T-helper 17 cell (primary cell): Measurements from ENCODE around the gene SH3RF1. TPM values are rescaled to one million over a fixed set of nuclear protein-coding genes. Genes with fewer than 3 reads are reported as not detected.
"Not testable (repeated sequence)": the region's sequence is repeated elsewhere in the genome, so short reads cannot be mapped to it uniquely, and the experiment has no call there.

Source experiments
- ATAC-seq: fragments of 150-1000 bp; cut with Tn5 transposase; 2 replicates; pipeline ENCODE4 v1.10.0; 2021; ENCODE audit warnings: mild to moderate bottlenecking, moderate library complexity
- DNase-seq, 3 donors: peaks; one replicate each; pipeline versions ENCODE4 v3.0.0 to v3.0.0-alpha.2; 2020 to 2021
- H3K9me3 ChIP-seq: one replicate; pipeline ENCODE4 v1.7.0; 2013; ENCODE audit warnings: low read length, mild to moderate bottlenecking; ENCODE audit not compliant: control insufficient read depth, poor library complexity, severe bottlenecking
- H3K27ac Mint-ChIP-seq: one replicate; pipeline ENCODE4 v1.8.0; 2022; ENCODE audit warnings: mild to moderate bottlenecking, moderate library complexity, mixed read lengths
- H3K27me3 Mint-ChIP-seq: one replicate; pipeline ENCODE4 v1.8.0; 2022; ENCODE audit warnings: mixed read lengths
- H3K36me3 Mint-ChIP-seq: one replicate; pipeline ENCODE4 v1.8.0; 2022; ENCODE audit warnings: low read depth, mixed read lengths
- H3K4me1 Mint-ChIP-seq: one replicate; pipeline ENCODE4 v1.8.0; 2022; ENCODE audit warnings: mild to moderate bottlenecking, mixed read lengths
- H3K4me3 Mint-ChIP-seq: one replicate; pipeline ENCODE4 v1.8.0; 2022; ENCODE audit warnings: mild to moderate bottlenecking, moderate library complexity, mixed read lengths
- total RNA-seq, 4 donors: library from RNA in 2 of 4; stranded (reverse) in 2 of 4; gene quantifications; one replicate each; pipeline ENCODE4 v1.2.3 and lab custom pipeline; 2022 to 2026

Gene SH3RF1
- total RNA-seq, 2 donors from 2014 or later = 0.16 to 0.42 TPM

DNA sequence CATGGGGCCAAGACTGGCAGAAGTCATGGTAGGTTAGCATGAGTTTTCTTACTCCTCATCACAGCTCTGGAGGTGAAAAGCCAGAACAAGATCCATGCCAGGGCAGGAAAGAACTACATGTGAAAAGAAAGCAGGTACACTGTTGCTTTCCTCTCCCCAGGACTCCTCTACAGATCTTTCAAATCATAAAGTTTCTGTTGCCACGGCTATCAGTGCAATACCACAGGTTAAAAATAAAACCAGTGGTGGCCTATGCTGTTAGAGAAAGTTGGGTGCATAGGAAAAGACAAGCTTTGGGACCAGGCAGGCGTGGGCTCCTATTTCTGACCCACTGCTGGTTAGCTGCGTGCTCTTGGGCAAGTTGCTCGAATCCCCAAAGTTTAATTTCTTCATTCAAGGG lies 81.4 kb downstream of the SH3RF1 start:
- Mint-ChIP-seq H3K27me3 (peaks cover 29% of the 10 kb centered on the region), H3K4me1 (no peaks in the 10 kb centered on the region), H3K27ac (no peak overlapping the region), H3K36me3 (no peaks in the 10 kb centered on the region), H3K4me3 (no peak overlapping the region)
- no peaks in the 10 kb centered on the region for H3K9me3 ChIP-seq
- no peak for DNase-seq
- ATAC-seq = no peak

- ATAC-seq (no peak), DNase-seq (no peak)
- Mint-ChIP-seq H3K27ac (no peak overlapping the region), H3K36me3 (no peaks in the 10 kb centered on the region), H3K27me3 (peaks cover 29% of the 10 kb centered on the region), H3K4me3 (no peak overlapping the region), H3K4me1 (peaks cover 2% of the 10 kb centered on the region)
- H3K9me3 ChIP-seq = no peaks in the 10 kb centered on the region
Observed at GRCh38 chr4:169188204-169188603, 82.6 kb downstream of the SH3RF1 start.

DNA sequence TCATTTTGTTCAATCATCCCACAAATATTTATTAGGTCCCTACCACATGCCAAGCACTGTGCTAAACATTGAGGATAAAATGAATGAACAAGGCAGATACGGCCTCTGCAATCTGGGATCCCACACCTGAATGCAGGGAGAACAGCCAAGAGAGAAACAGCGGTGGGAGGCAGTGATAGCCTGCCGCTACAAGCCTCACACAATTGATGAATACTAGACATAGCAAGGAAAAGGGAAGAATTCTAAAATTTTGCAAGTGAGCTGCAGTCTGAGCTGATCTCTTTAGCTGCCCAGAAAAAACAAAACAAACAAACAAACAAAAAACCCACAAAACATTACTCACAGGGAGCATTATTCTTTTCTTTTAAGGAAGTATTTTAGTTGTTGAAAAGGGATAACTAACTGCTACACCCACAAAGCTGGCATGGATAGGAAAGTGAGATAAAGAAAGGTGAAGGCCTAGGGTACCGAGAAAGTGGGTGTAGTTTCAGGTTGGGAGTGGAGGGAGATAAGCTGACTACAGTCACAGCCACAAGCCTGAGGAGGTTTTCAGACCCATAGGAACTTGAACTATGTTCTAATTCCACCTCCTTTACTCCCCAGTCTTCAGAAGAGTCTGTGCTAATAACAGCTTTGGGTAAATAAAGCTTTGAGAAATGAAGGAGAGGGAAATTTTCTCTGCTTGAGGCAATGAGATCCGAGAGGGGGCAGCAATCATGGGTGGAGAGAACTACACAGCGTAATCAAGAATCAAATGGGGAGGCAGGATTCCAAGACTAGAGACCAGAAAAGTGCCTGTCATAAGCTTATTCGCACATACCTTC lies 85.4 kb downstream of the SH3RF1 start:
- peak overlapping the region; percentile 24 for H3K27ac Mint-ChIP-seq
- peaks cover 2% of the 10 kb centered on the region for H3K36me3 Mint-ChIP-seq
- peaks cover 2% of the 10 kb centered on the region for H3K4me1 Mint-ChIP-seq
- no peak for ATAC-seq
- H3K4me3 Mint-ChIP-seq = no peak overlapping the region
- no peaks in the 10 kb centered on the region for H3K9me3 ChIP-seq
- DNase-seq = no peak
- H3K27me3 Mint-ChIP-seq = peaks cover 47% of the 10 kb centered on the region

- Mint-ChIP-seq H3K27me3 (peaks cover 47% of the 10 kb centered on the region), H3K4me1 (peaks cover 2% of the 10 kb centered on the region), H3K27ac (no peak overlapping the region), H3K36me3 (peaks cover 2% of the 10 kb centered on the region), H3K4me3 (no peak overlapping the region)
- DNase-seq (no peak), ATAC-seq (no peak)
- H3K9me3 ChIP-seq = no peaks in the 10 kb centered on the region
Observed at GRCh38 chr4:169184686-169185085, 86.1 kb downstream of the SH3RF1 start.

DNA sequence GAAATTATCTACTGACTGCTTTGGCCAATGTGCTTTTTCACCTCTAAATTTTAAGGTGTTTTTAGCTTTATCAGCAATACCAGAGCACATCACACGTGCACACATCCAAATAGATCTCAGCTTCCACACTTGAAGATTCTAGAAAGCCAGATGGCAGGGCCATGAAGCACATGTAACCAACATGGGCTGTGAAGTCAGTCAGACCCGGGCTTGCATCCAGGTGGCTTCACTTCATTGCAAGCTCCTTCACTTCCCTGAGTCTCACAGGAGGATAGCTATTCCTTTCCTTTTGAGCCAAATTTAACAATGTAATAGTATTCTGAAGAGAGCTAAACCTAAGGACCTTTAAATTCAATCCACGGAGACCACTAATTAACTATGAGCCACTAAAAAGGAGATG lies 86.5 kb downstream of the SH3RF1 start:
- no peaks in the 10 kb centered on the region for H3K9me3 ChIP-seq
- Mint-ChIP-seq H3K27ac (no peak overlapping the region), H3K4me1 (peaks cover 2% of the 10 kb centered on the region), H3K27me3 (peaks cover 47% of the 10 kb centered on the region), H3K4me3 (no peak overlapping the region), H3K36me3 (peaks cover 2% of the 10 kb centered on the region)
- ATAC-seq (no peak), DNase-seq (no peak)

DNA sequence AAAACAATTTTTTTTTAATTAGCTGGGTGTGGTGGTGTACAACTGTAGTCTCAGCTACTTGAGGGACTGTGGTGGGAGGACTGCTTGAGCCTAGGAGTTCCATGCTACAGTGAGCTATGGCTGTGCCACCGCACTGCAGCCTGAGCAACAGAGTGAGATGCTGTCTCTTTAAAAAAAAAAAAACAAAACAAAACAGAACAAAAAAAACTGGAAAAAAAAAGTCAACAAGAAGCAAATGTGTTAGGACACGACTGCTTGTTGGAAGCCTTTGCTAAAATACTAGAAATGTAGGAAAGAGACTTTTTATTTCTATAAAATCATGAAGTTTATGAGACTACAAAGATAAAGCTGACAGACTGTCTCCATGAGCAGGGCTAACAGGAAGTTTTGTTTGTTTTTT lies 87.2 kb downstream of the SH3RF1 start:
- Mint-ChIP-seq H3K4me3 (no peak overlapping the region), H3K27me3 (peaks cover 42% of the 10 kb centered on the region), H3K27ac (no peak overlapping the region), H3K36me3 (peaks cover 2% of the 10 kb centered on the region), H3K4me1 (peaks cover 2% of the 10 kb centered on the region)
- ATAC-seq = no peak
- DNase-seq = no peak
- H3K9me3 ChIP-seq = no peaks in the 10 kb centered on the region

DNA sequence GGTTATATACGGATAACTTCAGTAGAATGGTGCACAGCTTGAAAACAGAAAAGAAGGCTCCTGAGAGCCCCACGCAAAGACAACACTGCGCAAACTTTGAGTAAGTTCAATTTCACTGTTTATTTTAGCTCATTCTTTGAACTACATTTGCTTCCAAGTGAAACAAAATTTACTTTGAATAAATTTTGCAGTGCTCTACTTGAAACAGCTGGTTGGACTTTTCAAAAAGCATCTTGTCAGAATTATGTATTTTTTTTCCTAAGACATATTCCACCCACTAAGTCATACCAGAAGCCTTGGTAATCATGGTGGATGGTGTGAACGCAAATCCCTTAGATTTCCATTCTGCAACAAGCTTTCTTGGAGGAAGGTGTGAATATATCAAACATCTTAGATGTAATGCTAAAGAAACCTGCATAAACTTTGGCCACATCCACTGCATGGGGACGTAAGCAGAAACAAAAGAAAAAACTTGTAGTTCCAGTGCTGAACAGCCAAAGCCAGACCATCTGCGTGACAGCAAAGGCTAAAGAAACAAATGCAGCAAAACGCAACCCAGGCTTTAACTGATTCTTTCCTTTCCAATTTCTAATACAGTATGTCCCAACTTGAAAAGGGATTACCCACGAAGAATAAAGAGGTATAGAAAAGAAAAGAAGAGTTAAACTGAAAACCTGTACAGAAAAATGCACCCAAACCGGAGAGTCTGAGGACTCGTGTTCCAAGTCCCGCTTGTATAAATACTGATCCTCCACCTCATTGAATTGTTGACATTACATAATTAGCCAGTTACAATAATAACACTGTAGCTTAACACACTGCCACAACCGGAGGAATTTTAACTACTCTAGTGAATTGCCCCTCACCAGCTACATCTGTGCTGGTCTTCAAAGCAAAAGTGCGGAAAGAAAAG lies 90.9 kb downstream of the SH3RF1 start:
- Mint-ChIP-seq H3K27me3 (peaks cover 19% of the 10 kb centered on the region), H3K36me3 (peaks cover 2% of the 10 kb centered on the region), H3K27ac (no peak overlapping the region), H3K4me1 (peaks cover 2% of the 10 kb centered on the region), H3K4me3 (no peak overlapping the region)
- no peaks in the 10 kb centered on the region for H3K9me3 ChIP-seq
- no peak for ATAC-seq
- no peak for DNase-seq

- not testable (repeated sequence) for H3K27ac Mint-ChIP-seq, DNase-seq, H3K4me1 Mint-ChIP-seq, ATAC-seq, H3K9me3 ChIP-seq, H3K4me3 Mint-ChIP-seq, H3K36me3 Mint-ChIP-seq
- H3K27me3 Mint-ChIP-seq = peaks cover 21% of the 10 kb centered on the region
Observed at GRCh38 chr4:169178092-169178491, 92.7 kb downstream of the SH3RF1 start.

GRCh38 chr4:169175476-169175875 lies 95.3 kb downstream of the SH3RF1 start:
- no peaks in the 10 kb centered on the region for H3K9me3 ChIP-seq
- DNase-seq (no peak), ATAC-seq (no peak)
- Mint-ChIP-seq H3K4me3 (no peak overlapping the region), H3K27ac (no peak overlapping the region), H3K27me3 (peaks cover 13% of the 10 kb centered on the region), H3K36me3 (no peaks in the 10 kb centered on the region), H3K4me1 (peaks cover 2% of the 10 kb centered on the region)

DNA sequence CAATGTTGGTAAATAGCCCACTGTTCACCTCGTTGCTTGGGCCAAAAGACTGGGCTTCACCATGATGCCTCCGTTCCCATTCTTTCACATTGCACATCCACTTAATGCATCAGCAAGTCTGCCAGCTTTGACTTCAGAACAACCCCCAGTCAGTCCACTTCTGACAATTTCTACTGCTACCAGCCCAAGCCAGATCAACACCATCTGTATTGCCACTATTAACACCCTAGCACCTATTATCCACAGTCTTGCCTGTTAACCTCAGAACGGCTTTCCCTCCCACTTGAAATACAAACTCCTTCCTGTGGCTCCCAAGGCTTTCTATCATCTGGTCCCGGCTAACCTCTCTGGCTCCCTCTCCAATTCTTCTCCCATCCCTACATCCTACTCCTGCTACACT lies 95.7 kb downstream of the SH3RF1 start:
- Mint-ChIP-seq H3K4me3 (no peak overlapping the region), H3K36me3 (no peaks in the 10 kb centered on the region), H3K27me3 (peaks cover 15% of the 10 kb centered on the region), H3K4me1 (peaks cover 2% of the 10 kb centered on the region), H3K27ac (no peak overlapping the region)
- ATAC-seq = no peak
- no peak for DNase-seq
- no peaks in the 10 kb centered on the region for H3K9me3 ChIP-seq

DNA sequence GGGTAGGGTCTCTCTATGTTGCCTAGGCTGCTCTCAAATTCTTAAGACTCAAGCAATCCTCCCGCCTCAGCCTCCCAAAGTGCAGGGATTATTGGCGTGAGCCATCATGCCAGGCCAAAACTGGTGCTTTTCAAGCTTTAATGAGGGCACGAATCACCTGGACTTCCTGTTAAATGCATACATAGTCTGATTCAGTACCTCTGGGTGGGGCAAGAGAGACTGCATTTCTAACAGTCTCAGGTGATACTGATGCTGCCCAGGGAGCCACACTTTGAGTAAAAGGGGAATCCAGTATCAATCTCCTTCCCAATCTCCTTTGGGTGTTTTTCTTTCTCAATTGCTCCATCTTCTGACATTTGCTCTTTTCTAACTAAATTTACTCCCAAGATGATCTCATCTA lies 96.5 kb downstream of the SH3RF1 start:
- Mint-ChIP-seq H3K27ac (no peak overlapping the region), H3K36me3 (no peaks in the 10 kb centered on the region), H3K4me1 (peaks cover 2% of the 10 kb centered on the region), H3K27me3 (peaks cover 15% of the 10 kb centered on the region), H3K4me3 (no peak overlapping the region)
- DNase-seq (no peak), ATAC-seq (no peak)
- no peaks in the 10 kb centered on the region for H3K9me3 ChIP-seq

DNA sequence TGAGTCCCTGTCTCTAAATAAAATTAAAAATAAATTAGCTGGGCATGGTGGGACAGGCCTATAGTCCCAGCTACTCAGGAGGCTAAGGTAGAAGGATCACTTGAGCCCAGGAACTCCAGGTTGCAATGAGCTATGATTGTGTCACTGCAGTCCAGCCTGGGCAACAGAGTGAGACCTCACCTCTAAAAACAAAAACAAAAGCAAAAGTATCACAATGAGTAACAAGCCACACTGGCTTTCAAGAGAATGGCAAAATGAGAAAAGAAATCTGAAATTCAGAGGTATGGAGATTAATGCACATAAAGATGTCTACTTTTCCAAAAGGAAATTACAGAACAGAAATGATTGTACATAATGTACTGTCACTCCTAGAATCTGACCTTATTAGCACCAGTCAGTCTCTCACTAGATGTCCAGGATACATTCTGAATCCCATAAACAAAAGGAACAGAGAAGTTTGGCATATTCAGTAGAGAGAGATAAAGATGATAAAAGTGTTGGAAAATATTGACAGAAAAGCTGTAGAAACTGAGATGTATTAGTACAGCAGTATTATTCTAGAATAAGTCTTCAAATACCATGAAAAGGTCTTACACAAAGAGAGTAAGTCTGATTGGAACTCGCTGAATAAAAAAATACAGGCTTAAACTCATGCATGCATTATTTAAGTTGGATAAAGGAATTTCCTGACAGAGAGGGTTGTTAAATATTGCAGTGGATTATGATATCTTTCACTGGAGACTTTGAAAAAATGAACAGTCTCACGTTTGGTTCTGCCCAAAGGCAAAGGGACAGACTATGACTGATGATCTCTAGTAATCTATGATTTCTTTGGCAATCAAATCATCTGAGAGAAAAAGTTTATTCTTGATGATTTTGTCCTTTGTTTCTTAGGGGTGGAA lies 102.5 kb downstream of the SH3RF1 start:
- no peak for ATAC-seq
- Mint-ChIP-seq H3K4me1 (peaks cover 2% of the 10 kb centered on the region), H3K27ac (no peak overlapping the region), H3K27me3 (peaks cover 44% of the 10 kb centered on the region), H3K4me3 (no peak overlapping the region), H3K36me3 (no peaks in the 10 kb centered on the region)
- H3K9me3 ChIP-seq = no peaks in the 10 kb centered on the region
- no peak for DNase-seq
